HCT116 (cell line): ENCODE measurements around the gene RBM33. TPM values are rescaled to one million over a fixed set of nuclear protein-coding genes. Genes with fewer than 3 reads are reported as not detected.

Experiments used
- ATAC-seq: fragments of 200-7000 bp; cut with Tn5 transposase; 2 replicates; pipeline ENCODE4 v1.9.1; 2020; ENCODE audit warnings: mild to moderate bottlenecking, moderate library complexity
- BruUV-seq: library from RNA; stranded (reverse); fragments of 400-500 nt; replicated peaks from 2 replicates; lab custom pipeline; 2021; lab: Mats Ljungman, UMichigan
- CTCF ChIA-PET: fragments of 300-600 bp; sonication (Branson Sonifier 250); formaldehyde crosslinking; loops from one replicate; lab custom pipeline; 2021; ENCODE audit warnings: antibody characterized with exemption; lab: Charles Lee
- POLR2A ChIA-PET: fragments of 300-600, 350-600 bp; sonication (Branson Sonifier 250); formaldehyde crosslinking; loops from one replicate; lab custom pipeline; 2021; ENCODE audit warnings: antibody characterized with exemption; lab: Charles Lee
- RAD21 ChIA-PET, 2 experiments: fragments of 300-600 bp; sonication (Branson Sonifier 250); formaldehyde crosslinking; loops; one replicate each; lab custom pipeline; 2023; ENCODE audit warnings: low total read pairs in 2 of 2; ENCODE audit not compliant: uncharacterized antibody in 2 of 2, unreplicated experiment in 2 of 2, low non-redundant PET in 1 of 2; lab: Charles Lee
- DNase-seq: peaks from one replicate; pipeline ENCODE4 v3.0.0-alpha.2; 2010; ENCODE audit warnings: low read depth, low spot score
- H2AFZ ChIP-seq: fragments of 200-600 bp; shearing (Covaris generic), sonication (generic); 2 replicates; pipeline ENCODE4 v1.6.1; 2017; ENCODE audit warnings: low read depth, mixed run types, mixed read lengths, antibody characterized with exemption, low read length; ENCODE audit not compliant: poor library complexity, severe bottlenecking
- H3K27ac ChIP-seq: 2 replicates; pipeline ENCODE4 v1.5.1; 2012; ENCODE audit warnings: low read depth, low read length
- H3K27me3 ChIP-seq: fragments of 200-600 bp; sonication (generic); 2 replicates; pipeline ENCODE4 v1.6.1; 2016; ENCODE audit warnings: mixed run types, low read length, mixed read lengths; ENCODE audit not compliant: insufficient read depth
- H3K36me3 ChIP-seq, 2 experiments: fragments of 200-500 bp in 1 of 2; fragments of 200-600 bp in 1 of 2; sonication (Bioruptor generic) in 1 of 2; sonication (generic) in 1 of 2; 2 replicates each; pipeline versions ENCODE4 v1.5.1 to v1.6.1; 2014 to 2016; ENCODE audit warnings: low read length in 2 of 2, inconsistent platforms in 1 of 2, mixed read lengths in 1 of 2, mixed run types in 1 of 2; ENCODE audit not compliant: insufficient read depth in 2 of 2, control insufficient read depth in 1 of 2
- H3K4me1 ChIP-seq, 2 experiments: fragments of 200-600 bp in 1 of 2; sonication (generic) in 1 of 2; 2 replicates each; pipeline versions ENCODE4 v1.5.1 to v1.6.1; 2012 to 2017; ENCODE audit warnings: low read length in 2 of 2, inconsistent platforms in 1 of 2, mild to moderate bottlenecking in 1 of 2, mixed read lengths in 1 of 2, mixed run types in 1 of 2, moderate library complexity in 1 of 2; ENCODE audit not compliant: insufficient read depth in 2 of 2, control insufficient read depth in 1 of 2
- H3K4me2 ChIP-seq: fragments of 200-600 bp; sonication (generic); 2 replicates; pipeline ENCODE4 v1.6.1; 2017; ENCODE audit warnings: mixed run types, low read length, mixed read lengths
- H3K4me3 ChIP-seq, 2 experiments: fragments of 200-600 bp in 1 of 2; sonication (generic) in 1 of 2; replicated peaks in 1 of 2; 2 replicates each; pipeline ENCODE4 v1.5.1; 2011 to 2016; ENCODE audit warnings: low read length in 2 of 2, control low read depth in 1 of 2, low read depth in 1 of 2, mild to moderate bottlenecking in 1 of 2, mixed read lengths in 1 of 2, mixed run types in 1 of 2
- H3K79me2 ChIP-seq: fragments of 200-600 bp; sonication (generic); 2 replicates; pipeline ENCODE4 v1.6.1; 2017; ENCODE audit warnings: mild to moderate bottlenecking, mixed run types, low read length, moderate library complexity, mixed read lengths; ENCODE audit not compliant: insufficient read depth
- H3K9ac ChIP-seq: fragments of 200-600 bp; sonication (generic); 2 replicates; pipeline ENCODE4 v1.6.1; 2016; ENCODE audit warnings: low read length, mixed read lengths
- H3K9me2 ChIP-seq: fragments of 200-600 bp; sonication (generic), shearing (Covaris generic); 2 replicates; pipeline ENCODE4 v1.6.1; 2017; ENCODE audit warnings: mixed run types, mild to moderate bottlenecking, moderate library complexity; ENCODE audit not compliant: insufficient read depth
- H3K9me3 ChIP-seq, 2 experiments: fragments of 200-500 bp in 1 of 2; fragments of 200-600 bp in 1 of 2; sonication (Bioruptor generic) in 1 of 2; sonication (generic) in 1 of 2; 2 replicates each; pipeline ENCODE4 v1.6.1; 2014 to 2017; ENCODE audit warnings: low read length in 2 of 2, mixed read lengths in 2 of 2, inconsistent platforms in 1 of 2, low read depth in 1 of 2, mild to moderate bottlenecking in 1 of 2, mixed run types in 1 of 2, moderate library complexity in 1 of 2; ENCODE audit not compliant: control insufficient read depth in 1 of 2, insufficient read depth in 1 of 2
- H4K20me1 ChIP-seq: fragments of 200-600 bp; sonication (generic), shearing (Covaris generic); 2 replicates; pipeline ENCODE4 v1.6.1; 2017; ENCODE audit warnings: mixed run types, mild to moderate bottlenecking, moderate library complexity; ENCODE audit not compliant: insufficient read depth
- ATF3 ChIP-seq: IDR thresholded peaks from 2 replicates; pipeline ENCODE4 v1.6.1; 2012
- CEBPB ChIP-seq: IDR thresholded peaks from 2 replicates; pipeline ENCODE4 v1.6.1; 2012; ENCODE audit warnings: low read depth
- CTCF ChIP-seq, 3 experiments: fragments of 200-600 bp in 1 of 3; sonication (generic) in 1 of 3; IDR thresholded peaks in 2 of 3; conservative IDR thresholded peaks in 1 of 3; 2 replicates each; pipeline ENCODE4 v1.5.1; 2012 to 2017; ENCODE audit warnings: low read depth in 2 of 3, low read length in 2 of 3, antibody characterized with exemption in 1 of 3, borderline replicate concordance in 1 of 3, control low read depth in 1 of 3, mild to moderate bottlenecking in 1 of 3, mixed read lengths in 1 of 3, mixed run types in 1 of 3, moderate library complexity in 1 of 3; ENCODE audit not compliant: insufficient read depth in 1 of 3
- EZH2phosphoT487 ChIP-seq: fragments of 200-600 bp; IDR thresholded peaks from 2 replicates; pipeline ENCODE4 v1.6.1; 2018; ENCODE audit warnings: antibody characterized with exemption, borderline replicate concordance
- RAD21 ChIP-seq: IDR thresholded peaks from 2 replicates; pipeline ENCODE4 v1.6.1; 2012; ENCODE audit warnings: low read depth, mild to moderate bottlenecking
- SIN3A ChIP-seq: IDR thresholded peaks from 2 replicates; pipeline ENCODE4 v1.6.1; 2012; ENCODE audit warnings: low read depth
- SP1 ChIP-seq: IDR thresholded peaks from 2 replicates; pipeline ENCODE4 v1.6.1; 2012; ENCODE audit warnings: low read depth
- YY1 ChIP-seq: IDR thresholded peaks from 2 replicates; pipeline ENCODE4 v1.6.1; 2011; ENCODE audit warnings: low read length, low read depth, moderate library complexity, mild to moderate bottlenecking; ENCODE audit not compliant: insufficient replicate concordance; ENCODE audit errors: extremely low read depth
- ZBTB33 ChIP-seq: IDR thresholded peaks from 2 replicates; pipeline ENCODE4 v1.6.1; 2011; ENCODE audit warnings: mild to moderate bottlenecking, low read length, moderate library complexity; ENCODE audit not compliant: insufficient replicate concordance; ENCODE audit errors: extremely low read depth
- ZFX ChIP-seq: fragments of 450-650 bp; IDR thresholded peaks from 2 replicates; pipeline ENCODE4 v1.6.1; 2017
- intact Hi-C: fragments of 100-400 bp; cut with micrococcal nuclease; formaldehyde crosslinking; loops from 2 replicates; pipeline ENCODE4 v1.10.0; 2022
- total RNA-seq: library from RNA; stranded (reverse); gene quantifications from one replicate; pipeline ENCODE4 v1.2.1, GENCODE V29; 2021; ENCODE audit not compliant: unreplicated experiment

The RBM33 gene
- total RNA-seq, 1 experiment from 2014 or later = 64.3 TPM

DNA sequence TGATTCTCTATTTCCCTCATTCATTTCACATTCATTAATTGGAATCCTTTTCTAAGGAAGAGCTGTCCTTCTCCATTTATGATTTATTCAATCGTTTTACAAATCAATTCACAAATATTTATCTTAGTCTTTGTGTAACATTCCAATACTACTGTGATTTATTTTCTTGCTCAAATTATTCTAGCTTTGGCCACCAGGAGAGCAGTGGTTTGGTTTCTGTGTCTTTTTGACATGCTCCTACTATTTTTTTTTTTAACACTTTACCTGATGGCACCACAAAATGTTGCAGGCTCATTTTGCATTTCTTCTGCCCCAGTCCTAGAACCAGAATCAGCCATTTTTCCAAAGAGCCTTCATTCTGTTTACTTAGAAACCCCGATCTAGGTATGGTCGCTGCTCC, 13.3 kb upstream of the RBM33 start:
- no peak overlapping the region for H3K27ac ChIP-seq
- BruUV-seq = no TSS peak
- no peak overlapping the region for H2AFZ ChIP-seq
- DNase-seq (no peak), ATAC-seq (no peak)
- no peaks in the 10 kb centered on the region for H4K20me1 ChIP-seq
- no peak overlapping the region for H3K9ac ChIP-seq
- 0 out of 2 replicates have a peak, but pooled peaks cover 3% of the 10 kb centered on the region for H3K9me2 ChIP-seq
- POLR2A ChIA-PET = no interaction called here
- H3K4me2 ChIP-seq = no peak overlapping the region
- peaks cover 0 to 9% of the 10 kb centered on the region in 2 experiments; a peak in 2 of 4 replicates for H3K9me3 ChIP-seq
- peak in 2 of 3 experiments; percentile 11 to 33; a peak in 3 of 6 replicates for TF ChIP-seq CTCF (IDR thresholded peaks at IDR 0.05 in 2 of 3, conservative IDR thresholded peaks at IDR 0.05 in 1 of 3; ENCODE audit: borderline replicate concordance in 1 of 3, insufficient read depth in 1 of 3, low read depth in 2 of 3, low read length in 2 of 3)
- TF ChIP-seq SIN3A = no peak
- no peaks in the 10 kb centered on the region for H3K4me1 ChIP-seq
- RAD21 ChIA-PET = no interaction called here
- H3K79me2 ChIP-seq = no peaks in the 10 kb centered on the region
- CTCF ChIA-PET = interaction anchor here (1.3 kb wide), 1 partner anchor 32 kb away, joined by 5 read pairs; no protein-coding TSS in a partner anchor
- no peak overlapping the region for H3K4me3 ChIP-seq
- H3K27me3 ChIP-seq = no peaks in the 10 kb centered on the region
- no peaks in the 10 kb centered on the region; a peak in 1 of 4 replicates for H3K36me3 ChIP-seq
- intact Hi-C loops = no loop called here

GRCh38 chr7:155635817-155636216, 8.6 kb upstream of the RBM33 start:
- ATAC-seq = no peak
- Histone ChIP-seq H3K27ac (no peak overlapping the region), H3K9me2 (no peaks in the 10 kb centered on the region; the same call in 1 of the 2 replicates), H3K9me3 (no peaks in the 10 kb centered on the region), H3K79me2 (no peaks in the 10 kb centered on the region), H3K4me3 (no peak overlapping the region), H4K20me1 (no peaks in the 10 kb centered on the region), H3K36me3 (no peaks in the 10 kb centered on the region), H3K27me3 (no peaks in the 10 kb centered on the region), H3K4me1 (no peaks in the 10 kb centered on the region), H3K4me2 (no peak overlapping the region), H2AFZ (no peak overlapping the region), H3K9ac (no peak overlapping the region)
- no TSS peak for BruUV-seq
- ChIA-PET CTCF (interaction anchor here (1.6 kb wide), 1 partner anchor 37 kb away, joined by 4 read pairs; no protein-coding TSS in a partner anchor), RAD21 (no interaction called here), POLR2A (no interaction called here)
- intact Hi-C loops = no loop called here
- no peak for DNase-seq
- TF ChIP-seq YY1 (no peak), RAD21 (no peak), CTCF (IDR thresholded peaks at IDR 0.05 in 2 of 3, conservative IDR thresholded peaks at IDR 0.05 in 1 of 3; ENCODE audit: borderline replicate concordance in 1 of 3, insufficient read depth in 1 of 3, low read depth in 2 of 3, low read length in 2 of 3) (no peak), ZFX (no peak), CEBPB (no peak), EZH2phosphoT487 (no peak), ZBTB33 (no peak), SP1 (no peak), ATF3 (no peak)
